Body of pancreas (tissue), 4 donors: Measurements from ENCODE around the gene ATP8A2.

ENCODE experiments used
- CTCF ChIP-seq, 7 experiments: fragments of 450-650 bp in 4 of 7; fragments of 200-600 bp in 3 of 7; sonication (generic) in 3 of 7; IDR thresholded peaks; one replicate each; pipeline ENCODE4 v1.5.1; 2016 to 2019; ENCODE audit warnings: antibody characterized with exemption in 7 of 7
- POLR2A ChIP-seq, 3 donors: fragments of 450-650 bp; IDR thresholded peaks; one replicate each; pipeline ENCODE4 v1.6.1; 2016; ENCODE audit warnings: antibody characterized with exemption in 3 of 3, mild to moderate bottlenecking in 2 of 3

- TF ChIP-seq CTCF (IDR thresholded peaks at IDR 0.05), result no peak
- no peak for TF ChIP-seq POLR2A (IDR thresholded peaks at IDR 0.05)
Measured at GRCh38 chr13:26041444-26041843, 669.7 kb downstream of the ATP8A2 start.
